HG02852 (cell line): ENCODE data around the gene PRKAG2.
"Not testable (repeated sequence)": the region's sequence is repeated elsewhere in the genome, so short reads cannot be mapped to it uniquely, and the experiment has no call there.

Source experiments
- ATAC-seq: cut with Tn5 transposase; IDR thresholded peaks from one replicate; pipeline ENCODE4 v1.9.1; 2021; ENCODE audit warnings: mild to moderate bottlenecking, moderate library complexity; ENCODE audit not compliant: unreplicated experiment

PRKAG2 gene

DNA sequence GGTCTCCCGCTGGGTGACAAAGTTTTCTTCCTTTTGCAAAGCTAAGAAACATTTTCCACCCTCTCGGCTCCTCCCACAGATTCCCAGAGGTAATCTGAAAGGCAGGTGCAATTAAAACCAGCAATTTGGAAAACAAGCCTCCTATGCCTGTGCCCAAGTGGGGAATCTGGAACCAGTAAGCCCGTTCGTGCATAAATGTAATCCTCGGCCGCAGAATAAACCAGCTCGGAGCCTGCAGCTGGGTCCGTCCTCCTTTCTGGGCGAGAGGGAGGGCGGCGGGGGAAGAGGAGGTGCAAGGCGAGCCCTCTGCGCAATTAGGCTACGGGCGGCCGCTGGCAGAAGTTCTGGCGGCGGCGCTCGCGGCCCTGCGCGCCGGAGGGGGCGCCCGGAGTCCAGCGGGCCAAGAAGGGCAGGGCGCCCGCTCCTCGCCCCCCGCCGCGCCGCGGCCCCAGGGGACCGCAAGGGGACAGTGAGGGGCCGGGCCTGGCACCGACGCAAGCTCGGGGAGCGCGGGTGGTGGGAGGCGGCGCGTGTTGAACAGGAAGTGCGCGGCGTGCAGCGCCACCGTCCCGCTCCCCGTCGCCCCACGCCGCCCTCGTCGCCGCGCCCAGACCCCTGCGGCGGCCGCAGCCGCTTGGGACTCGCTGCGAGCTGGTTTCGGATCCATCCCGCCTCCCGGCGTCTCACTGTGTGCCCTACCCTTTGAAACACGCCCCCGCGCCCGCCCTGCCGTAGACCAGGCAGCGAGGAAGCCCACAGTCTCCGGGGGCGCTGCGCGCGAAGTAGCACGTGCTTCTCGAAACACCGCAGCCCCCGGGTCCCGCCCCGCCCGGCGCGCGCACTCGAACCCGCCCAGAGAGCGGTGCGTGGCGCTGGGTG, at the start of gene PRKAG2:
TSS of gene PRKAG2 (minus strand) at position 217 of the 879 bp plus-strand sequence. CDS start 495 bp downstream, outside the sequence.
- peak; percentile 55 for ATAC-seq

DNA sequence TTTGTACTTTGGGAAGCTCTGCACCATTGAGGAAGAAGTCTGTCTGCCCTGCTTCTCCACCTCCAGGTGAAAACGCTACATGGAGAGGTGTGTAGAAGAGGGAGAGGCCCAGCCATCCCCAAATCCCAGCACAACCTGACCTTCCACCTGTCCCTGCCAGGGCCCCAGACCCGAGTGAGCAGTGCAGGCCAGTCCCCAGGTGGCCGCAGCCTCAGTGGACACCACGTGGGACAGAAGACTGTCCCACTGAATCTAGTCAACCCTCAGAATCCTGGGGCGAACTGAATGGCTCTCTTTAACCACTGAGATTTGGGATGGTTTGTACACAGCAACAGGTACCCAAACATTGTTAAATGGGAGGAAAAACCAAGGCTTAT, 49.4 kb upstream of the PRKAG2 start:
- ATAC-seq = no peak

DNA sequence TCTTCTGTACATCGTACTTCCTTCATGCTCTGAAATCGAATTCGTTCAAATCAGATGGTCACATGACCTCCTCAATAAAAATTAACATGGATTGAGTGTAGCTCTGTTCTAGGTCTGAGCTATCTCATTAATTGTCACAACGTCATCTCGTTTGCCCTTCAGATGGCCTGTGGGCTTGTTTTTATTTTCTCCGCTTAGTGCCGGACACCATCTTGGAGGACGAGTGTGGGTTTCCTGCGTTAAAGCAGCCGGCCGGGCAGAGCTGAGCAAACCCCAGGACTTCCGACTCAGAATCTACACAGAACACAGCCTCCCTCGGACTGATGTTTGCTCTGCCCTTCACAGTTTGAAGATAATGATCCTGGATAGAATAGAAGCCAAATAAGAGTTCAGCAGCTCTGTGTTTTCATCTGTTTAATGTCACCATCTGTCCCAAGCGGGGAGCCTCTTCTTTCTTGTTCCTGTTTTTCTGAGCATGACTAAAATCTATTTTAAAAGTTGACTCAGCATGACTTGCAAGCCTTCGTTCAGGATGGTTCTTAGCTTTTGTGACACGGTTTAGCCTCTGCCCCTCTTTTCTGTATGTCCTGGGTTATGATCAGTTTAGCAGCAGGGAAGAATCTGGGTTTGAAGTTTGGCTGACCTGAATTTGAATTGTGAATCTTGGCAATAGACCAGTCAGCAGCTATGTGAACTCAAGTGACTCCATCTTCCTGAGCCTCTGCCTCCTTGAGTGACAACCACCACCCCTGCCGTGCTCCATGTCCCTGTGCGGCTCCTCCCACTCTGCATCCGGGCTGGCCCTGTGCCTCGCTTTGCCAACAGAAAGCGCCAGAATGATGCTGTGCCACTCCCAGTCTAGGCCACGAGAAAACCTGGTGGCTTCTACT, 48.8 kb upstream of the PRKAG2 start:
- peak; percentile 82 for ATAC-seq

DNA sequence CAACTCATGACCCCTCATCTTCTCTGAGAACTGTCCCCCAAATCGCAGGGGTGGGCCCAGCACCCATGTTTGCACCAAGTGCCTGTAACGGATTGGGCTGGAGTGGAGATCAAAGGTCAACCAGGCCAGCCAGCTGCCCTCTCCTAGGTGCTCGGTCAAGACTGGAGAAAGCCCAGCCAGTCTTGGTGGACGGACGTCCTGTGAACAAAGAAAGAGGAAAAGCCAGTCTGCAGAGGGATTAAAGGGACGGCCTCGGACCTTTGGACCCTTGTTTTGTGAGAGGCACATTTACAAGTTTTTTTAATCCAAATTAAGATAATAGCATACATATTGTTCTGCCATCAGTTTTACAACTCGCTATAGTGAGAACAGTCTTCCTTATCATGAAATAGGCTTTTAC, 47.6 kb upstream of the PRKAG2 start:
- ATAC-seq = no peak

DNA sequence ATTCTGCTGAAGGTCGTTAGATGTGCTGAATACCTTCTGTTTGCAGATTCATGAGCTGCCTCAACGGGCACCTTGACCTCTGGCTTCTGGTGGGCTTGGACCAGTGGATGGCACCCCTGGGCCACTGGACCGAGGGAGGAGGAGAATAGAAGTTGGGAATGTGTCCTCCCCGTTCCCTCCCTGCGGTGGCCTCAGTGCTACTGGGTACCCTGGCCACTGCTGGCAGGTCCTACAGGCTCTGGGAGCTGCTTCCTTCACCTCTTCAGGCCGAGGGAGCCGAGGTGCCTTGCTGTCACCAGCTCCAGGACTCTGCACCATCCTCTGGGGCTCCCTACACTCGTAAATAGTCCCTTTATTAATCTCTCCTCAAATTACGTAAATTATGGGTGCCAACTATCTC, 47.1 kb upstream of the PRKAG2 start:
- ATAC-seq = no peak

DNA sequence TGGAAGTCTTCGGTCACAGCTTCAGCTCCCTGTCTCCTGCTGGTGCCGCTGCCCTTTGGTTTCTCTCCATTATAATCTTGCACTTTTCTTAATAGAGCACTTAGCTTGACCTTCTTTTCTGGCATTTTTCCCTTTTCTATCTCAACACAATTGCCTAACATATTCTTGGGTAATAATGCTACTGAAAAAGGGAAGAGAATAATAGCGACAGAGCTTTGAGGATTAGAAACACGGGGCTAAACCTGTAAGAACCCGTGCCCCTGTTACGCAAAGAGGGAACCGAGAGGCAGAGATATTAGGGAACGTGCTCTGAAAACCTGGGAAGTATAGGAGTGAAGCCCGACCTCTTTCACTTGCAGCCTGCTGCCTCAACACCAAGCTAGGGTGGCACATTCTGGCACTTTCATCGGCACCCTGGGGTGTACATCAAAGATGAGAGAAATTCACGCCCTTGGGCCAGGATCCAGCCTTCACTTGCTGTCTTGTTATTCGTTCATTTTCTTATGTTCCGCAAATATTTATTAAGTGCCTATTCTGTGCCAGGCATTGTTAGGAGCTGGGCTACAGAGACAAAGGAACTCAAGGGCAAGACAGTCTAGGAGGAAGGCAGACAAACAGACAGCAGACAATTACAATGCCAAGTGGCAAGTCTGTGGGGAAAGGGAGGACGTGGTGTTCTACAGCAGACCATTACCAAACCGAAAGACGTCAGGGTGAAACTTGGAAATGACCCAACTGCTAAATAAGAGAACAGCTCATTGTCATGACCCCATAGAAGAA, 46.4 kb upstream of the PRKAG2 start:
- ATAC-seq = no peak

DNA sequence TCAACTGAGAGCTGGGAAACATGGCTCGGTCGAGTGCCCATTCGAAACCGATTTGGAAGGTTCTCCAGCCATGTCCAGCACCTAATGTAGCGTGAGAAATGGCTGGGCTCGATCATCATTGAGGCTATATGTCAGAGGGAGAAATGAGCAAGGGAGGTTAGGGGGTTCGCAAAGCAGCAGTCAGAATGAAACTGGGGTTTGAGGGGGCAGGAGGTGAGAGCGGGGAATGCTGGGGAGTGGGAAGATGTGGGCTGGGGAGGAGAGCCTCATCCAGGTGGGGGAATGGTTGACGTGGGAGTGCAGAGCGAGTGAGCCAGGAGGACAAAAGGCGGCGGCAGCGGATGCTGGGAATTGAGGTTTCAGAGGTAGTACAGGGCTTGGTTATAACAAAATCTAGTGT, 44.5 kb upstream of the PRKAG2 start:
- ATAC-seq = no peak

DNA sequence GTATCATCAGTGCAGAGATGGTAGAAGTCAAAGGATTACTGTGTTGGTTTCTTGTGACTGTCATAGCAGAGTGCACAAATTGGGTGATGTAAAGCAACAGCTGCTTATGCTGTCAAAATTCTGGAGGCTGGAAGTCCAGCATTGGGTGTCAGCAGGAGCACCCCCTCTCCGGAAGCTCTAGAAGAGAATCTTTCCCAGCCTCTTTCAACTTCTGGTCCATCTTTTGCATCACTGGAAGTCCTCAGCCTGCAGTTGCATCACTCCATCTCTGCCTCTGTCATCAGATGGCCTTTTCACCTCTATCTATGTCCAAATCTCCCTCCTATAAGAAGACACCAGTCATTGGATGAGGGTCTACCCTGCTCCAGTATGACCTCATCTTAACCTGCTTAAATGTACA, 43.6 kb upstream of the PRKAG2 start:
- no peak for ATAC-seq

DNA sequence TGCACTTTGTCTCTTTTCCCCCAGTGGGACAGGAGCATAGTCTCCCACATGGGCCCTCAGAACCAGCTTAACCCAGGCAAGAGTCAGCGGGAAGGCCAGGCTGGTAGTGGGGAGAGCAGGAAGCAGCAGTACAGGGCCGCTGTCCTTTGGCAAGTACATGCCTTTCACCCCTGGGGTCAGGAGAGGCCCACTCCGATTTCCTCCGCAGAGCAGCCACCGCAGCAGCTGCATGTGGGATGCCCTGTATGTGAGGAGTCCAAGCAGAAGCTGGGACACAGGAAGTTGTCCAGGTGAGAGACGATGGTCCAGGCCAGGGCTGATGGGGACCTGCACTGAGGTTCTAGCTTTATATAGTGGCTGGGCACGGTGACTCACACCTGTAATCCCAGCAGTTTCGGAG, 42.7 kb upstream of the PRKAG2 start:
- no peak for ATAC-seq

DNA sequence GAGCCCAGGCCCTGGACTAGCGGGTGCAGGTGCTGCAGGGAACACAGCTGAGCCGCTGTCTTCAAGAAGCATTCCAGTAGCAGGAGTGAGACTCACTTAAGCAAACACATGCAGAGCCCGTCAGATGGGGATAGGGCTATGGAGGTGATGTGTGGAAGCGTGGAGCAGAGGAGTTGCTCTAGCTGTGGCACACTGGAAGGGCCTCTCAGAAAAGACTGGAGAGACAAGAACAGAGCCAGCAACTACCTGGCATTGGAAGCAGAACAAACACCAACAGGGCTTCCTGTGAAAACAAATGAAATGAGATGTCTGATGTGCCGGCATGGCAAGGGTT, 41.6 kb upstream of the PRKAG2 start:
- no peak for ATAC-seq

DNA sequence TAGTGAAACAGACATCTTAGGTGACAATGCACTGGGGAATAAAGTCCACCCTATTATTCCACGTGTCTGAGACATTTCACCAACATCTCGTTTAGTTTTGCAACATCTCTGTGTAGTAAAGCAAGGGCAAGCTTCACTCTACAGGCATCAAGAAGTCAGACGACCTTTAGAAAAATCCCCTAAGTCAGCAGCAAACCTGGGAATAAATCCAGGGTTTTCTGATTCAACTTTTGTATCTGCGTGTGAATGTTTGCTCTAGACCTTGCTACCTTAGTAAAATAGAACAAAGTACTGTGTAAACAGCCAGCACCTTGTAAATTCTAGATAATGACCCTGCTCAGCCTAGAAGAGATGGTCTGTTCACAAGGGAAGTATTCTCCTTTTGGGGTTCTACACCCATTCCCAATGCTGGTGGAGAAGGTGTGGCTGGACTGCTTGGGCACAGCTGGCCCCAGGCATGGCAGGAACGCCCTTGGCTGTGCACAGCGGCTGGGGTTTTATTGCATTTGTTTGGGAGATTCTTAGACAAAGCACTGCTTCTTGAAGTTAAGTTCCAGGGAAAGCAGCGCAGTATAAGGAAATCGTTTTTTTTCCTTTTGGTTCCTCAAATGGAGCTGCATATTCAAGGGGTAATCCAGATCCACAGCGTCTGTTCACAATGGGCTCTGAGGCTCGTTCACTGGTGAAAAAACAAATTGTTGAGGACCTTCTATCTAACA, 41.0 kb upstream of the PRKAG2 start:
- no peak for ATAC-seq

DNA sequence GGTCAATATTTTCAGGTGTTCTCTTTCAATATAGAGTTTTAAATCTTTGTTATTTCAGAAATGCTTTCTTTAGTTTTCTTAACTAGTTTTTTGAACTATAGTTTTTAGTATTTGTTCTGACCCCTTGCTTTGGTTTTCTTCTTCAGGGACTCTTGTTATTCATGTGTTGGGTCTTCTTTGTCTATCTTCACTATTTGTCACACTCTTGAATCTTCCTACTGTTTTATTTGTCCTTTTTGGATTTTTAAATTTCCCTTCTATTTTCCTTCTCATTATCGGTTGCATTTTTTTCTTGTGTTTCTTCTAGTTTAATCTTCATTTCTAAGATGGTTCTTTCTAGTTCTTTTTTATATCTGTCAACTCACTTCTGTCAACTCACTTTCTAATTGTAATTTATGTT, 37.1 kb upstream of the PRKAG2 start:
- no peak for ATAC-seq

DNA sequence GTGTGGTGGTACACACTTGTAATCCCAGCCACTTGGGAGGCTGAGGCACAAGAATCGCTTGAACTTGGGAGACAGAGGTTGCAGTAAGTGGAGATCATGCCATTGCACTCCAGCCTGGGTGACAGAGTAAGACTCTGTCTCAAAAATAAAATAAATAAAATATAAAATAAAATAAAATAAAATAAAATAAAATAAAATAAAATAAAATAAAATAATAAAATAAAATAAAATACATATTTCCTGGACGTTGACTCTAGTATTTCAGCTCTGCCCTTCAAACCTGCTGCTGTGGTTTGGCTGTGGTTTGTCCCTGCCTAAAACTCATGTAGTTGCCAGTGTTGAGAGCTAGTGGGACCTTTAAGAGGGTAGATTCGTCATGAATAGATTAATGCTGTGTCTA, 33.7 kb upstream of the PRKAG2 start:
- not testable (repeated sequence) for ATAC-seq

DNA sequence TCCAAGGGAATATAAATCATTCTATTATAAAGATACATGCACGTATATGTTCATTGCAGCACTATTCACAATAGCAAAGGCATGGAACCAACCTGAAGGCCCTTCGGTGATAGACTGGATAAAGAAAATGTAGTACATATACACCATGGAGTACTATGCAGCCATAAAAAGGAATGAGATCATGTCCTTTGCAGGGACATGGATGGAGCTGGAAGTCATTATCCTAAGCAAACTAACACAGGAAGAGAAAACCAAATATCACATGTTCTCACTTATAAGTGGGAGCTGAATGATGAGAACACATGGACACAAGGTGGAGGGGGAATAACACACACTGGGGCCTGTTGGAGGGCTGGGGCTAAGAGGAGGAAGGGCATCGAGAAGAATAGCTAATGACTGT, 30.2 kb upstream of the PRKAG2 start:
- ATAC-seq = not testable (repeated sequence)

DNA sequence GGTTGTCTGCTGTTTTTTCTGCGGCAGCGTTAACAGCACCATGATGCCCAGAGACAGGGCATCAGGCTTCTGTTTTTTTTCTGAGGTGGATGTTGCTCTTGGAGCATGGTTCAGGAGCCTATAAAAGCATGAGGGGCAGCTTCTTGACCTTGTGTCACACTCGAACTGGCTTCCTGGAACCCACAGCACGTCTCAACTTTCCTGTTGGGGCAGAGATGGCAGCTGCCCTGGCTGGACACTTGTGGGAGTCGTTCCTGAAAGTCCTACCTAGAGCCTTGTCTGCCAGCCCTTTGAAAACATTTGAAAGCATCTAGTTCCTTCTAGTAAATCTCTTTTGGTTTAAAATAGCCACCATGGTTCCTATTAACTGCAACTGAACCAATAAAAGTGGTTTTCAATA, 28.9 kb upstream of the PRKAG2 start:
- ATAC-seq = no peak

DNA sequence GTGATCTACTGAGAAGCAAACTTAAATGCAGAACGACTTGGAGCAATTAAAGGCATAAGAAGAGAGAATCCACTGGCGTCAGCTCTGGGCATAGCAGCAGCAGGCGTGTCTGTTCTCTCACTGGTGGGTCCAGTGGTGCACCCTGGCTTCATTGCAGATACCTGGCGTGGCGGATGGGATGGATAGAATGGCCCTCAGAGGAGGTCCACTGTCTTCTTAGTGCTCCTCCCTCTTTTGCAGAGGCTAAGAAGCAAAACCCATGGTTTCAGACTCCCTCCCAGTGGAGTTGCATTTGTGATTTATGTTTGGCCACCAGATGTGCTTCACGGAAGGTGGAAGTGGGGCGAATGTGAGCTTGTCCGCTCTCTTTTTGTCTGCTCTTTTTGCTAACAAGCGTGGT, 28.4 kb upstream of the PRKAG2 start:
- no peak for ATAC-seq

DNA sequence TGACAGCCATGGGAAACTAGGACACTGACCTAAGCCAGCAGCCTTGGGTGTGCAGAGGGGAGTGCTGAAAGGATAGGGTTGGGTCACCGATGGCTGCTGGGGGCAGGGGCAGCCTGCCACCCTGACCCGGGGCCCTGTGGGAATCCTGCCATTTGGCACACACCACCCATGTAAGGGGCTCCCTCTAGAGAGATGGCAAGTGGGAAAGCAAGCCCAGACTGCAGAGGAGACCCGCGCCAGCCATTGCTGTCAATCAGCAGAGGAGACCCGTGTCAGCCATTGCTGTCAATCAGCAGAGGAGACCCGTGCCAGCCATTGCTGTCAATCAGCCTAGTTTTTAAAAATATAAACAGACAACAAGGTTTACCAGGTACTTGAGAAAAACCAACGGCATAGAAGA, 27.4 kb upstream of the PRKAG2 start:
- no peak for ATAC-seq

DNA sequence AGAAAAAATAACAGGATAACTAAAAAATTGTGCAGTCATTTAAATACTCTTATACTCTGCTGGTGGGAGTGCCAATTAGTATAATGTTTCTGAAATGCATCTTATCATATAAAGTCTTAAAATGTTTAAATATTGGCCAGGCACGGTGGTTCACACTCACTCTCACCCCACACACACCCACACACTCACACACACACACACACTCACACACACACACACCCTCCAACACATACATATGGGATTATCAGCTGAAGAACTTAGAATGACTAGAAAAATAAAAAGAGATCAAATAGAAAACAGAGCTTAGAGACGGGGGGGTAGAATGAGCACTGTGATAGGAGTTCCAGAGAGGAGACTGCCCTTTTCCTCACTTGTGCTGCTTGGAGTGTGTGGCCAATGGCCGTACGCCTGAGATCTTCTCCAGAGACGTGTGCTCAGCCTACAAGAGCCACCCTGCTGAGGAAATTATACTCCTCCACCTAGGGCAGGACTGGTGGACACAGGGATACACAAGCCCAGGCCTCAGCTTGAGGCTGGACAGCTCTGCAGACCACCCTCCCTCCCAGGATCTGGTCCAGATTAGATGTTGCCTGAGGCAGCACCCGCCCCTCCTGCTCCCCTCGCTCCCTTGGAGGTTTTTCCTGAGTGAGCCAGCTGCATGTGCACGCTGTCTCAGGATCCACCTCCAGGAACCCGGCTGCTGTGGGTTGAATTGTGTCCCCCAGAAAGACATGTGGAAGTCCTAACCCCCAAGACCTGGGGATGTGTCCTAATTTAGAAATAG, 26.5 kb upstream of the PRKAG2 start:
- no peak for ATAC-seq

DNA sequence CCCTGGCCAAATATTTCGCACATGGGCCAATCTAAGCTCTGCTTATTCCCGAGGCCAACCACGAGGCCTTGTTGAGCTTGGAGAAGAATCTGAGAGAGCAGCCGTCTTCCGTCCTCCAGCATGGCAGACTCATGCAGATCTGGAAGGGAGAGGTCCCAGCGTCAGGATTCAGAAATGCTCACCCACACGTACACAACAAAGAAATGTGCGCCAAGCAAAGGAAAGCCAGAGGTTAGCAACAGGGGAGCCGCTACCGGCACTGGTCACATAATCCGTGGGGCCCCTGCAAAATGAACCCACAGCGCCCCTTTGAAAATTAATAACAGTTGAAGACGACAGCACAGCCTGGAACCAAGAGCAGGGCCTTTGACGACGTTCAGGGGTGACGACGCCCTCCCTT, 25.4 kb upstream of the PRKAG2 start:
- no peak for ATAC-seq

DNA sequence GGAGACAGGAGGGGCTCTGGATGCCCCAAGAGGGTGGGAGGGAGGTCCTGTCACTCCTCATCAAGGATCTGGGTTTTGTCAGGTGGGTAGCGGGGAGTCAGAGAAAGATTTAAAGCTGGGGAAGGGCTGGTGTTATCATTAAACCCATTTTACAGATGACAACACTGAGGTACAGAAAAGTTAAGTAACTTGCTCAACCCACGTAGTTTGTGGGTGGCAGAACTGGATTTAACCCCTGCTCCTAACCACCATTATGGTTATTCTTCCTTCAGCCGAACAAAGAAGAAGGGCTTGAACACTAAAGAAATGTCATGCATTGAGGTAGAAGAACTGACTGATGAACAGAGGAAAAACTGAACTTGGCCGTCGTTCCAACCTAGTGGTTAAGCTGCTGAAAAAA, 24.9 kb upstream of the PRKAG2 start:
- ATAC-seq = no peak
